CMK (cell line): ENCODE results near the gene RBPJ.

Experiments
- DNase-seq: peaks from one replicate; pipeline ENCODE4 v3.0.0-alpha.2; 2010; ENCODE audit warnings: low read depth

Gene RBPJ

GRCh38 chr4:26459756-26460530 is 139.1 kb downstream of the RBPJ start:
- no peak for DNase-seq

- no peak for DNase-seq
Observed at GRCh38 chr4:26462874-26463273, 142.1 kb downstream of the RBPJ start.

GRCh38 chr4:26463386-26463785 is 142.6 kb downstream of the RBPJ start:
- DNase-seq: no peak

- DNase-seq: no peak
Observed at GRCh38 chr4:26464420-26465095, 143.7 kb downstream of the RBPJ start.

- no peak for DNase-seq
Observed at GRCh38 chr4:26466578-26467270, 145.9 kb downstream of the RBPJ start.

GRCh38 chr4:26467724-26468123 is 146.9 kb downstream of the RBPJ start:
- DNase-seq: no peak

GRCh38 chr4:26468283-26468949 is 147.6 kb downstream of the RBPJ start:
- DNase-seq: no peak

- DNase-seq: no peak
Observed at GRCh38 chr4:26468977-26469376, 148.2 kb downstream of the RBPJ start.

GRCh38 chr4:26471890-26472289 is 151.1 kb downstream of the RBPJ start:
- DNase-seq: no peak

- no peak for DNase-seq
Observed at GRCh38 chr4:26473893-26474292, 153.1 kb downstream of the RBPJ start.

- no peak for DNase-seq
Observed at GRCh38 chr4:26474551-26474950, 153.7 kb downstream of the RBPJ start.

GRCh38 chr4:26475716-26476115 is 154.9 kb downstream of the RBPJ start:
- DNase-seq: no peak

GRCh38 chr4:26476545-26476944 is 155.7 kb downstream of the RBPJ start:
- DNase-seq: no peak

GRCh38 chr4:26478330-26478729 is 157.5 kb downstream of the RBPJ start:
- no peak for DNase-seq

- no peak for DNase-seq
Observed at GRCh38 chr4:26482508-26483462, 162.0 kb downstream of the RBPJ start.

- no peak for DNase-seq
Observed at GRCh38 chr4:26484032-26484515, 163.3 kb downstream of the RBPJ start.

- no peak for DNase-seq
Observed at GRCh38 chr4:26484516-26484915, 163.7 kb downstream of the RBPJ start.
